HCT116 (cell line): Measurements from ENCODE around the gene CAMK2G. TPM values are rescaled to one million over a fixed set of nuclear protein-coding genes. Genes with fewer than 3 reads are reported as not detected.

Experiments
- ATAC-seq: fragments of 200-7000 bp; cut with Tn5 transposase; 2 replicates; pipeline ENCODE4 v1.9.1; 2020; ENCODE audit warnings: mild to moderate bottlenecking, moderate library complexity
- BruUV-seq: library from RNA; stranded (reverse); fragments of 400-500 nt; replicated peaks from 2 replicates; lab custom pipeline; 2021; lab: Mats Ljungman, UMichigan
- CTCF ChIA-PET: fragments of 300-600 bp; sonication (Branson Sonifier 250); formaldehyde crosslinking; loops from one replicate; lab custom pipeline; 2021; ENCODE audit warnings: antibody characterized with exemption; lab: Charles Lee
- POLR2A ChIA-PET: fragments of 300-600, 350-600 bp; sonication (Branson Sonifier 250); formaldehyde crosslinking; loops from one replicate; lab custom pipeline; 2021; ENCODE audit warnings: antibody characterized with exemption; lab: Charles Lee
- RAD21 ChIA-PET, 2 experiments: fragments of 300-600 bp; sonication (Branson Sonifier 250); formaldehyde crosslinking; loops; one replicate each; lab custom pipeline; 2023; ENCODE audit warnings: low total read pairs in 2 of 2; ENCODE audit not compliant: uncharacterized antibody in 2 of 2, unreplicated experiment in 2 of 2, low non-redundant PET in 1 of 2; lab: Charles Lee
- DNase-seq: peaks from one replicate; pipeline ENCODE4 v3.0.0-alpha.2; 2010; ENCODE audit warnings: low read depth, low spot score
- H2AFZ ChIP-seq: fragments of 200-600 bp; shearing (Covaris generic), sonication (generic); 2 replicates; pipeline ENCODE4 v1.6.1; 2017; ENCODE audit warnings: low read depth, mixed run types, mixed read lengths, antibody characterized with exemption, low read length; ENCODE audit not compliant: poor library complexity, severe bottlenecking
- H3K27ac ChIP-seq: 2 replicates; pipeline ENCODE4 v1.5.1; 2012; ENCODE audit warnings: low read depth, low read length
- H3K27me3 ChIP-seq: fragments of 200-600 bp; sonication (generic); 2 replicates; pipeline ENCODE4 v1.6.1; 2016; ENCODE audit warnings: mixed run types, low read length, mixed read lengths; ENCODE audit not compliant: insufficient read depth
- H3K36me3 ChIP-seq, 2 experiments: fragments of 200-500 bp in 1 of 2; fragments of 200-600 bp in 1 of 2; sonication (Bioruptor generic) in 1 of 2; sonication (generic) in 1 of 2; 2 replicates each; pipeline versions ENCODE4 v1.5.1 to v1.6.1; 2014 to 2016; ENCODE audit warnings: low read length in 2 of 2, inconsistent platforms in 1 of 2, mixed read lengths in 1 of 2, mixed run types in 1 of 2; ENCODE audit not compliant: insufficient read depth in 2 of 2, control insufficient read depth in 1 of 2
- H3K4me1 ChIP-seq, 2 experiments: fragments of 200-600 bp in 1 of 2; sonication (generic) in 1 of 2; 2 replicates each; pipeline versions ENCODE4 v1.5.1 to v1.6.1; 2012 to 2017; ENCODE audit warnings: low read length in 2 of 2, inconsistent platforms in 1 of 2, mild to moderate bottlenecking in 1 of 2, mixed read lengths in 1 of 2, mixed run types in 1 of 2, moderate library complexity in 1 of 2; ENCODE audit not compliant: insufficient read depth in 2 of 2, control insufficient read depth in 1 of 2
- H3K4me2 ChIP-seq: fragments of 200-600 bp; sonication (generic); 2 replicates; pipeline ENCODE4 v1.6.1; 2017; ENCODE audit warnings: mixed run types, low read length, mixed read lengths
- H3K4me3 ChIP-seq, 2 experiments: fragments of 200-600 bp in 1 of 2; sonication (generic) in 1 of 2; replicated peaks in 1 of 2; 2 replicates each; pipeline ENCODE4 v1.5.1; 2011 to 2016; ENCODE audit warnings: low read length in 2 of 2, control low read depth in 1 of 2, low read depth in 1 of 2, mild to moderate bottlenecking in 1 of 2, mixed read lengths in 1 of 2, mixed run types in 1 of 2
- H3K79me2 ChIP-seq: fragments of 200-600 bp; sonication (generic); 2 replicates; pipeline ENCODE4 v1.6.1; 2017; ENCODE audit warnings: mild to moderate bottlenecking, mixed run types, low read length, moderate library complexity, mixed read lengths; ENCODE audit not compliant: insufficient read depth
- H3K9ac ChIP-seq: fragments of 200-600 bp; sonication (generic); 2 replicates; pipeline ENCODE4 v1.6.1; 2016; ENCODE audit warnings: low read length, mixed read lengths
- H3K9me2 ChIP-seq: fragments of 200-600 bp; sonication (generic), shearing (Covaris generic); 2 replicates; pipeline ENCODE4 v1.6.1; 2017; ENCODE audit warnings: mixed run types, mild to moderate bottlenecking, moderate library complexity; ENCODE audit not compliant: insufficient read depth
- H3K9me3 ChIP-seq, 2 experiments: fragments of 200-500 bp in 1 of 2; fragments of 200-600 bp in 1 of 2; sonication (Bioruptor generic) in 1 of 2; sonication (generic) in 1 of 2; 2 replicates each; pipeline ENCODE4 v1.6.1; 2014 to 2017; ENCODE audit warnings: low read length in 2 of 2, mixed read lengths in 2 of 2, inconsistent platforms in 1 of 2, low read depth in 1 of 2, mild to moderate bottlenecking in 1 of 2, mixed run types in 1 of 2, moderate library complexity in 1 of 2; ENCODE audit not compliant: control insufficient read depth in 1 of 2, insufficient read depth in 1 of 2
- H4K20me1 ChIP-seq: fragments of 200-600 bp; sonication (generic), shearing (Covaris generic); 2 replicates; pipeline ENCODE4 v1.6.1; 2017; ENCODE audit warnings: mixed run types, mild to moderate bottlenecking, moderate library complexity; ENCODE audit not compliant: insufficient read depth
- CBX3 ChIP-seq: IDR thresholded peaks from 2 replicates; pipeline ENCODE4 v1.6.1; 2012; ENCODE audit warnings: low read depth
- CEBPB ChIP-seq: IDR thresholded peaks from 2 replicates; pipeline ENCODE4 v1.6.1; 2012; ENCODE audit warnings: low read depth
- EZH2phosphoT487 ChIP-seq: fragments of 200-600 bp; IDR thresholded peaks from 2 replicates; pipeline ENCODE4 v1.6.1; 2018; ENCODE audit warnings: antibody characterized with exemption, borderline replicate concordance
- intact Hi-C: fragments of 100-400 bp; cut with micrococcal nuclease; formaldehyde crosslinking; loops from 2 replicates; pipeline ENCODE4 v1.10.0; 2022
- total RNA-seq: library from RNA; stranded (reverse); gene quantifications from one replicate; pipeline ENCODE4 v1.2.1, GENCODE V29; 2021; ENCODE audit not compliant: unreplicated experiment
- TF ChIP-seq, protein P1 (sequence below): IDR thresholded peaks from 2 replicates; pipeline ENCODE4 v1.6.1; 2012

CAMK2G gene
- total RNA-seq, 1 experiment from 2014 or later, result 28.3 TPM

- ATAC-seq (no peak), DNase-seq (no peak)
- ChIA-PET CTCF (no interaction called here), RAD21 (no interaction called here), POLR2A (no interaction called here)
- H3K4me1 ChIP-seq, result no peaks in the 10 kb centered on the region
- H3K27me3 ChIP-seq, result no peaks in the 10 kb centered on the region
- no peaks in the 10 kb centered on the region for H4K20me1 ChIP-seq
- H3K27ac ChIP-seq, result no peak overlapping the region
- H3K9me2 ChIP-seq, result no peaks in the 10 kb centered on the region
- no peaks in the 10 kb centered on the region for H3K79me2 ChIP-seq
- BruUV-seq, result no TSS peak
- no peak for TF ChIP-seq EZH2phosphoT487
- H3K9me3 ChIP-seq, result no peaks in the 10 kb centered on the region
- intact Hi-C loops, result no loop called here
- no peak overlapping the region for H2AFZ ChIP-seq
- peaks cover 9 to 15% of the 10 kb centered on the region in 2 experiments; a peak in 3 of 4 replicates for H3K36me3 ChIP-seq
- no peak overlapping the region for H3K9ac ChIP-seq
- no peak overlapping the region for H3K4me2 ChIP-seq
- H3K4me3 ChIP-seq, result no peak overlapping the region
Measured at GRCh38 chr10:73819513-73820093, 54.8 kb downstream of the CAMK2G start.

- peaks cover 12 to 15% of the 10 kb centered on the region in 2 experiments; a peak in 3 of 4 replicates for H3K36me3 ChIP-seq
- H3K9me3 ChIP-seq, result no peaks in the 10 kb centered on the region
- no peaks in the 10 kb centered on the region for H4K20me1 ChIP-seq
- intact Hi-C loops, result no loop called here
- no peak overlapping the region for H3K4me2 ChIP-seq
- no peak overlapping the region for H3K9ac ChIP-seq
- no peak overlapping the region for H3K27ac ChIP-seq
- RAD21 ChIA-PET, result no interaction called here
- CTCF ChIA-PET, result no interaction called here
- H3K9me2 ChIP-seq, result no peaks in the 10 kb centered on the region
- no TSS peak for BruUV-seq
- DNase-seq, result no peak
- no peak for ATAC-seq
- H3K79me2 ChIP-seq, result no peaks in the 10 kb centered on the region
- no peak overlapping the region for H3K4me3 ChIP-seq
- TF ChIP-seq CEBPB (no peak), CBX3 (no peak)
- TF ChIP-seq, protein P1, sequence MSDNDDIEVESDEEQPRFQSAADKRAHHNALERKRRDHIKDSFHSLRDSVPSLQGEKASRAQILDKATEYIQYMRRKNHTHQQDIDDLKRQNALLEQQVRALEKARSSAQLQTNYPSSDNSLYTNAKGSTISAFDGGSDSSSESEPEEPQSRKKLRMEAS, result no peak
- POLR2A ChIA-PET, result no interaction called here
- H3K27me3 ChIP-seq, result no peaks in the 10 kb centered on the region
- H2AFZ ChIP-seq, result no peak overlapping the region
- H3K4me1 ChIP-seq, result no peaks in the 10 kb centered on the region
Measured at GRCh38 chr10:73819081-73819480, 55.3 kb downstream of the CAMK2G start.
